SK-N-SH (cell line): ENCODE measurements around the gene TMEM164. TPM values are rescaled to one million over a fixed set of nuclear protein-coding genes. Genes with fewer than 3 reads are reported as not detected.

Source experiments
- CTCF ChIA-PET: fragments of 300-600, 350-600 bp; formaldehyde crosslinking; extraction: SDS; loops from one replicate; lab custom pipeline; 2021; lab: Yijun Ruan, JAX
- POLR2A ChIA-PET: fragments of 350-600 bp; sonication (Branson Sonifier 250); formaldehyde crosslinking; extraction: SDS; loops from one replicate; lab custom pipeline; 2020; ENCODE audit warnings: antibody characterized with exemption, inconsistent platforms; lab: Yijun Ruan, JAX
- DNase-seq: peaks from one replicate; pipeline ENCODE4 v3.0.0; 2012
- H2AFZ ChIP-seq: fragments of 200-600 bp; sonication (generic); 2 replicates; pipeline ENCODE4 v1.8.1; 2016; ENCODE audit warnings: antibody characterized with exemption, mild to moderate bottlenecking, low read depth
- H3F3A ChIP-seq: fragments of 200-600 bp; sonication (generic); replicated peaks from 2 replicates; pipeline ENCODE3; 2016; ENCODE audit warnings: antibody characterized with exemption, mild to moderate bottlenecking; ENCODE audit not compliant: insufficient read depth
- H3K27ac ChIP-seq, 2 experiments: fragments of 200-500 bp in 1 of 2; fragments of 200-600 bp in 1 of 2; sonication (Bioruptor generic) in 1 of 2; sonication (generic), shearing (Covaris generic) in 1 of 2; 2 replicates each; pipeline versions ENCODE4 v1.5.1 to v1.6.1; 2014 to 2016; ENCODE audit warnings: low read depth in 2 of 2, inconsistent platforms in 1 of 2, low read length in 1 of 2, mild to moderate bottlenecking in 1 of 2, mixed read lengths in 1 of 2
- H3K27me3 ChIP-seq: fragments of 200-600 bp; sonication (generic), shearing (Covaris generic); 2 replicates; pipeline ENCODE4 v1.6.1; 2016; ENCODE audit warnings: mixed run types; ENCODE audit not compliant: insufficient read depth
- H3K36me3 ChIP-seq, 2 experiments: fragments of 200-500 bp in 1 of 2; fragments of 200-600 bp in 1 of 2; sonication (Bioruptor generic) in 1 of 2; sonication (generic) in 1 of 2; replicated peaks in 1 of 2; 2 replicates each; pipeline versions ENCODE3 to v1.5.1; 2014 to 2016; ENCODE audit warnings: low read length in 1 of 2, mild to moderate bottlenecking in 1 of 2; ENCODE audit not compliant: insufficient read depth in 2 of 2, control insufficient read depth in 1 of 2
- H3K4me1 ChIP-seq, 2 experiments: fragments of 200-500 bp in 1 of 2; fragments of 200-600 bp in 1 of 2; sonication (Bioruptor generic) in 1 of 2; sonication (generic), shearing (Covaris generic) in 1 of 2; 2 replicates each; pipeline versions ENCODE4 v1.5.1 to v1.6.1; 2014 to 2016; ENCODE audit warnings: low read depth in 1 of 2, low read length in 1 of 2, mixed run types in 1 of 2; ENCODE audit not compliant: insufficient read depth in 2 of 2, control insufficient read depth in 1 of 2
- H3K4me2 ChIP-seq: fragments of 200-600 bp; sonication (generic), shearing (Covaris generic); 2 replicates; pipeline ENCODE4 v1.6.1; 2017; ENCODE audit warnings: mixed run types
- H3K4me3 ChIP-seq, 2 experiments: fragments of 200-500 bp in 1 of 2; fragments of 200-600 bp in 1 of 2; sonication (Bioruptor generic) in 1 of 2; sonication (generic), shearing (Covaris generic) in 1 of 2; 2 replicates each; pipeline versions ENCODE4 v1.5.1 to v1.8.1; 2014 to 2016; ENCODE audit warnings: low read depth in 2 of 2, inconsistent platforms in 1 of 2, low read length in 1 of 2, mild to moderate bottlenecking in 1 of 2, mixed read lengths in 1 of 2, moderate library complexity in 1 of 2
- H3K79me2 ChIP-seq: fragments of 200-600 bp; sonication (generic); 2 replicates; pipeline ENCODE4 v1.8.1; 2017; ENCODE audit warnings: mild to moderate bottlenecking; ENCODE audit not compliant: insufficient read depth
- H3K9ac ChIP-seq: fragments of 200-600 bp; sonication (generic); 2 replicates; pipeline ENCODE4 v1.6.1; 2017; ENCODE audit warnings: mixed run types
- H3K9me2 ChIP-seq: fragments of 200-600 bp; sonication (generic); 2 replicates; pipeline ENCODE4 v1.6.1; 2017; ENCODE audit warnings: mixed run types
- H3K9me3 ChIP-seq: fragments of 200-600 bp; sonication (generic); 2 replicates; pipeline ENCODE4 v1.6.1; 2017; ENCODE audit warnings: mixed run types, mild to moderate bottlenecking, moderate library complexity
- H4K20me1 ChIP-seq: fragments of 200-600 bp; sonication (generic); 2 replicates; pipeline ENCODE4 v1.6.1; 2017; ENCODE audit warnings: mild to moderate bottlenecking, mixed run types; ENCODE audit not compliant: insufficient read depth
- EP300 ChIP-seq, 2 experiments: IDR thresholded peaks; 2 replicates each; pipeline versions ENCODE4 v1.4.0 to v1.6.1; 2012; ENCODE audit warnings: borderline replicate concordance in 1 of 2, low read depth in 1 of 2, low read length in 1 of 2
- FOSL2 ChIP-seq: IDR thresholded peaks from 2 replicates; pipeline ENCODE4 v1.4.0; 2012; ENCODE audit warnings: low read depth, mild to moderate bottlenecking, moderate library complexity, borderline replicate concordance
- GABPA ChIP-seq: IDR thresholded peaks from 2 replicates; pipeline ENCODE4 v1.4.0; 2012; ENCODE audit warnings: low read depth, mild to moderate bottlenecking
- JUND ChIP-seq: IDR thresholded peaks from 2 replicates; pipeline ENCODE4 v1.4.0; 2012
- MAX ChIP-seq: IDR thresholded peaks from 2 replicates; pipeline ENCODE4 v1.4.0; 2012; ENCODE audit warnings: low read depth
- MEF2A ChIP-seq: IDR thresholded peaks from 2 replicates; pipeline ENCODE4 v1.4.0; 2012; ENCODE audit warnings: low read depth, borderline replicate concordance
- MXI1 ChIP-seq: IDR thresholded peaks from 2 replicates; pipeline ENCODE4 v1.6.1; 2012; ENCODE audit warnings: mild to moderate bottlenecking, low read depth, low read length, improper control_type of control experiment
- NRF1 ChIP-seq: IDR thresholded peaks from 2 replicates; pipeline ENCODE4 v1.6.1; 2012; ENCODE audit warnings: low read depth, mild to moderate bottlenecking, low read length
- RCOR1 ChIP-seq: fragments of 150-350 bp; IDR thresholded peaks from 2 replicates; pipeline ENCODE4 v1.6.1; 2017; ENCODE audit warnings: antibody characterized with exemption, low read length
- REST ChIP-seq: IDR thresholded peaks from 2 replicates; pipeline ENCODE4 v1.6.1; 2012; ENCODE audit warnings: mild to moderate bottlenecking, low read depth, low read length, moderate library complexity
- RXRA ChIP-seq: IDR thresholded peaks from 2 replicates; pipeline ENCODE4 v1.4.0; 2012; ENCODE audit warnings: low read depth, mild to moderate bottlenecking, borderline replicate concordance
- TCF12 ChIP-seq: IDR thresholded peaks from 2 replicates; pipeline ENCODE4 v1.4.0; 2012
- TEAD4 ChIP-seq: IDR thresholded peaks from 2 replicates; pipeline ENCODE4 v1.4.0; 2012; ENCODE audit warnings: mild to moderate bottlenecking, borderline replicate concordance; ENCODE audit not compliant: insufficient read depth
- USF1 ChIP-seq: IDR thresholded peaks from 2 replicates; pipeline ENCODE4 v1.4.0; 2012; ENCODE audit warnings: low read depth, borderline replicate concordance
- YY1 ChIP-seq: IDR thresholded peaks from 2 replicates; pipeline ENCODE4 v1.4.0; 2012; ENCODE audit warnings: low read depth, mild to moderate bottlenecking
- ZBTB33 ChIP-seq: IDR thresholded peaks from 2 replicates; pipeline ENCODE4 v1.4.0; 2012; ENCODE audit warnings: low read depth, borderline replicate concordance
- WGBS: methylation state at CpG from one replicate; pipeline ENCODE4 v1.1.6; 2017; ENCODE audit warnings: low lambda C conversion rate; 5-methylcytosine and 5-hydroxymethylcytosine counted together
- polyA plus RNA-seq, 3 experiments: library from polyadenylated mRNA; depleted of rRNA; stranded (reverse); fragments of >200 nt; gene quantifications; 2 replicates each; pipeline ENCODE4 v1.2.3, GENCODE V29; 2012

The TMEM164 gene
- polyA plus RNA-seq, 1 of the 3 experiments (the other 2 are of a cell fraction): 11.9 TPM

- H3F3A ChIP-seq: peaks cover 4% of the 10 kb centered on the region
- H3K27me3 ChIP-seq: no peaks in the 10 kb centered on the region
- H3K4me1 ChIP-seq: peaks cover 0 to 3% of the 10 kb centered on the region in 2 experiments; a peak in 2 of 4 replicates
- TF ChIP-seq USF1 (no peak), RCOR1 (no peak), NRF1 (no peak), GABPA (no peak), TCF12 (no peak), REST (no peak), MAX (no peak)
- TF ChIP-seq, all 33 proteins: peak for 0
- no peaks in the 10 kb centered on the region for H3K79me2 ChIP-seq
- DNase-seq: no peak
- no peak overlapping the region for H3K27ac ChIP-seq
- H2AFZ ChIP-seq: no peak overlapping the region
- no peaks in the 10 kb centered on the region for H4K20me1 ChIP-seq
- no peak overlapping the region for H3K4me3 ChIP-seq
- 18% methylated on average over 2 of the region's 2 CpGs for WGBS
- H3K4me2 ChIP-seq: no peak overlapping the region
- no peaks in the 10 kb centered on the region for H3K9me2 ChIP-seq
- no peaks in the 10 kb centered on the region for H3K9me3 ChIP-seq
- no peak overlapping the region for H3K9ac ChIP-seq
- no peaks in the 10 kb centered on the region for H3K36me3 ChIP-seq
- ChIA-PET POLR2A (no interaction called here), CTCF (interaction anchor here (1.3 kb wide), 1 partner anchor 62 kb away, joined by 3 read pairs; no protein-coding TSS in a partner anchor)
These were observed 205.2 kb downstream of the TMEM164 start for GRCh38 chrX:110208092-110208491.

GRCh38 chrX:110210417-110211139 is 207.7 kb downstream of the TMEM164 start:
- no peaks in the 10 kb centered on the region for H3K9me3 ChIP-seq
- no peak overlapping the region for H2AFZ ChIP-seq
- H3K36me3 ChIP-seq: no peaks in the 10 kb centered on the region
- 8% methylated on average over 5 of the region's 5 CpGs for WGBS
- CTCF ChIA-PET: interaction anchor here (0.8 to 1.8 kb wide), 4 partner anchors 9 to 201 kb away, joined by 3 to 6 read pairs (median 4); no protein-coding TSS in a partner anchor
- 0 out of 2 replicates have a peak overlapping the region, but pooled peaks have one; percentile 36 for H3K4me2 ChIP-seq
- no peaks in the 10 kb centered on the region for H3K9me2 ChIP-seq
- POLR2A ChIA-PET: no interaction called here
- no peak overlapping the region for H3K4me3 ChIP-seq
- H3K9ac ChIP-seq: no peak overlapping the region
- H3F3A ChIP-seq: peaks cover 4% of the 10 kb centered on the region
- DNase-seq: no peak
- peaks cover 0 to 3% of the 10 kb centered on the region in 2 experiments; a peak in 2 of 4 replicates for H3K4me1 ChIP-seq
- no peaks in the 10 kb centered on the region for H3K27me3 ChIP-seq
- H4K20me1 ChIP-seq: no peaks in the 10 kb centered on the region
- no peaks in the 10 kb centered on the region for H3K79me2 ChIP-seq
- H3K27ac ChIP-seq: peak overlapping the region in 1 of 2 experiments; percentile 78; a peak in 2 of 4 replicates
- TF ChIP-seq REST (no peak), TEAD4 (no peak; the same call in 1 of the 2 replicates), ZBTB33 (no peak), JUND (peak; percentile 45), YY1 (no peak), FOSL2 (peak; percentile 59; the same call in 1 of the 2 replicates), RXRA (peak; percentile 33; the same call in 1 of the 2 replicates), EP300 (IDR thresholded peaks at IDR 0.05; ENCODE audit: borderline replicate concordance in 1 of 2, low read depth in 1 of 2, low read length in 1 of 2) (peak in 1 of 2 experiments; percentile 27; a peak in 1 of 4 replicates), MEF2A (no peak), MXI1 (no peak)
